D721Med (cell line): ENCODE results near the gene IL26.

Source experiments
- DNase-seq: peaks from one replicate; pipeline ENCODE4 v3.0.0; 2011; ENCODE audit warnings: low spot score; ENCODE audit not compliant: insufficient read length
- FAIRE-seq: peaks from 2 replicates; lab custom pipeline; 2011; peaks lifted over from hg19 to GRCh38; lab: Jason Lieb, UNC
- TF ChIP-seq, protein P1 (sequence below): IDR thresholded peaks from 2 replicates; pipeline ENCODE4 v1.5.1; 2012; ENCODE audit warnings: mild to moderate bottlenecking, control low read depth; ENCODE audit not compliant: insufficient read depth; ENCODE audit errors: missing control alignments

IL26 gene

DNA sequence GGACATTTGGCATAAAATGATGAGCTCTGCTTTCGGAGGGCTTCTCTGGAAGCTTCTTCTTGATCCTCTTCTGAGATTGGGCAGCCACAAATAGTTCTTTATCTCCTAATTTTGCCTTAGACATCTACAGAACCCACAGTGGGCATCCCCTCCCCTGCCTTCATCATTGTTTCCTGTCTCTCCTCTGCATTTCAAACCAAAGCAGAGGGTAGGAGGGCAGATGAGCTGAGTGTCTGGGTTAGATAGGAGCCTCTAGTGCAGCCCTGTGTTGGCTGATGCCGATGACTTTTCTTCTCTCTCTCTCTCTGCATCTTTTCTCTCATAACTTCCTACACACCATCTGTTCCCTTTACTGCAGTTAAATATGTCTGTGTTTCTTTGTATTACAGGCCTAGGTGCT lies 8.5 kb upstream of the IL26 start:
- TF ChIP-seq, protein P1, sequence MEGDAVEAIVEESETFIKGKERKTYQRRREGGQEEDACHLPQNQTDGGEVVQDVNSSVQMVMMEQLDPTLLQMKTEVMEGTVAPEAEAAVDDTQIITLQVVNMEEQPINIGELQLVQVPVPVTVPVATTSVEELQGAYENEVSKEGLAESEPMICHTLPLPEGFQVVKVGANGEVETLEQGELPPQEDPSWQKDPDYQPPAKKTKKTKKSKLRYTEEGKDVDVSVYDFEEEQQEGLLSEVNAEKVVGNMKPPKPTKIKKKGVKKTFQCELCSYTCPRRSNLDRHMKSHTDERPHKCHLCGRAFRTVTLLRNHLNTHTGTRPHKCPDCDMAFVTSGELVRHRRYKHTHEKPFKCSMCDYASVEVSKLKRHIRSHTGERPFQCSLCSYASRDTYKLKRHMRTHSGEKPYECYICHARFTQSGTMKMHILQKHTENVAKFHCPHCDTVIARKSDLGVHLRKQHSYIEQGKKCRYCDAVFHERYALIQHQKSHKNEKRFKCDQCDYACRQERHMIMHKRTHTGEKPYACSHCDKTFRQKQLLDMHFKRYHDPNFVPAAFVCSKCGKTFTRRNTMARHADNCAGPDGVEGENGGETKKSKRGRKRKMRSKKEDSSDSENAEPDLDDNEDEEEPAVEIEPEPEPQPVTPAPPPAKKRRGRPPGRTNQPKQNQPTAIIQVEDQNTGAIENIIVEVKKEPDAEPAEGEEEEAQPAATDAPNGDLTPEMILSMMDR: no peak
- DNase-seq: no peak
- FAIRE-seq: no peak

DNA sequence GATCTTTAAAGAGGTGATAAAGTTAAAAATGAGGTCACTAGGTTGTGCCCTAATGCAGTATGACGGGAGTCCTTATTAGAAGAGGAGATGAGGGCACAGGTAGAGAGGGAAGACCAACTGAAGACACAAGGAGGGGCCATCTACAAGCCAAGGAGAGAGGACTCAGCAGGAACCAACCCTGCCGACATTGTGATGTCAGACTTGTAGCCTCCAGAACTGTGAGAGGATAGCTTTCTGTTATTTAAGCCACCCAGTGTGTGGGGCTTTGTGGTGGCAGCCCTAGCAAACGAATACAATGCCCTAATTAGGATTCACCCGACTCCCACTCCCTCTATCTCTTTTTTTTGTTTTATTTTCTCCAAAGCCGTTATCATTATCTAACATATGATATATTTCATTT lies 7.9 kb upstream of the IL26 start:
- no peak for FAIRE-seq
- no peak for DNase-seq
- TF ChIP-seq, protein P1: no peak

DNA sequence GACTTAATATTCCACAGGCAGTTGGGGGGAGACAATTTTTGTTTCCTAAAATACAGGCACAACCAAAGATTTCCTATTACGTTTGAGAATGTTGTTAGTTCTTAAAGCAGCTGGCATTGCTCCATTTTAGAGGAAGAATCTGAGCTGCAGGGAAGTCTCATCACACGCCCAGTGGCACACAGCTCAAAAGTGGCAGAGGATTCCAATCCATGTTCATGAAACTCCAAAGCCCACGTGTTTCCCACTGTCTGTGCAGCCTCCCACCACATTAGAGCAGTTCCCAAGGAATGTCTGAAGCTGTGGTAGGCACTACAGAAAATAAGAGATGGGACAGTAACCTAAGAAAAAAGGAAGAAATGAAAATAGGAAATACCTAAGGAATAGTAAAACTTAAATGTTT lies 6.1 kb upstream of the IL26 start:
- TF ChIP-seq, protein P1: no peak
- DNase-seq: no peak
- FAIRE-seq: no peak

DNA sequence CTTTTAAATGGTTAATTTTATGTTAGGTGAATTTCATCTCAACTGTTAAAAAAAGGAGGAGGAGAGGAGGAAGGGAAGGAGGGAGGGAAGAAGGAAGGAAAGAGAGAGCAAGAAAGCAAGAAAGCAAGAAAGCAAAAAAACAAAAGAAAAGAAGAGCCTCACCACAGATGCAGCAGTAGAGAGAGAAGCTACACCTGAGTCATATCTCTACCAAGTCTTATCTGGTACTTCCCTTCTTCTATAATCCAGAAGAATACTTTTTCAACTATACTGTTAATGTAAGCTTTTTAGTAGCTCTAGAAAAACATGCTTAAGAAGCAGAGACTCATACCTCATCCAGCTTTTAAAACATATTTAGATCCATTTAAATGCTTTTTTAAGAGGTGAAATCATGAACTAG lies 5.6 kb upstream of the IL26 start:
- FAIRE-seq (no peak), DNase-seq (no peak)
- TF ChIP-seq, protein P1: no peak

DNA sequence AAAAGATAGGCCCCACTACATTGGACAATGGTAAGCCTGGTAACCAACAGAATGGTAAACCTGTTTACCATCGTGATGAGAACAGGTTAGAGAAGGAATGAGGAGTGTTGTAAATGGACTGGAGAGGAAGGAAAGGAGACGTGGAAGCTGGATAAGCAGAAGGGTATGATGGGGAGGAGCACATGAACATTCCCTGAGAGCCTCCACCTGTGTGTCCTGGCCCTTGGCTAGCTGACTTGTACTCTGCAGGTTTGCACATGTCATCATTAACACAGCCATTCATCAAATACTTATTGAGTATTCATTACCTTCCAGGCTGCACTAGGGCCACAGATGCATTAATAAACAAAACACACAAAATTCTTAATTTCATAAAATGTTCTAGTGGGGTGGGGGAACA lies 4.3 kb upstream of the IL26 start:
- DNase-seq (no peak), FAIRE-seq (no peak)
- TF ChIP-seq, protein P1: no peak

DNA sequence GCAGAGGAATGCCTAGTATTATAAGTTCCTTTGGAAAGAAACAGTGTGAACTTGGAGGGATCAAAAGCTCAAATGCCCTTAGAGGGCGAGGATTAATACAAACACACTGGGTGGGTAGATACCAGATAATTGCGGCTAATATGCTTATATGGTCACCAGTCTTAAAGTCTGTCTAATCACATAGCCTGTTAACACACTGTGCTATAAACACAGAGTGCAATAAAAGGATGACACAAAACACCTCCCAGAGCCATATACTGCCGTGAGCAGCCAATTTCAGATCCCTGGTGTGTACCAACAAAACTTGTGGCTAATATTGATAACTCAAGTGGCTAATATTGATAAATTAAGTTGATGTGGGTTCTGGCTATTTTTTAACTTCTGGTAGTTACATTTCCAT lies 1.7 kb upstream of the IL26 start:
- peak; percentile 92 for FAIRE-seq
- TF ChIP-seq, protein P1: no peak
- no peak for DNase-seq

DNA sequence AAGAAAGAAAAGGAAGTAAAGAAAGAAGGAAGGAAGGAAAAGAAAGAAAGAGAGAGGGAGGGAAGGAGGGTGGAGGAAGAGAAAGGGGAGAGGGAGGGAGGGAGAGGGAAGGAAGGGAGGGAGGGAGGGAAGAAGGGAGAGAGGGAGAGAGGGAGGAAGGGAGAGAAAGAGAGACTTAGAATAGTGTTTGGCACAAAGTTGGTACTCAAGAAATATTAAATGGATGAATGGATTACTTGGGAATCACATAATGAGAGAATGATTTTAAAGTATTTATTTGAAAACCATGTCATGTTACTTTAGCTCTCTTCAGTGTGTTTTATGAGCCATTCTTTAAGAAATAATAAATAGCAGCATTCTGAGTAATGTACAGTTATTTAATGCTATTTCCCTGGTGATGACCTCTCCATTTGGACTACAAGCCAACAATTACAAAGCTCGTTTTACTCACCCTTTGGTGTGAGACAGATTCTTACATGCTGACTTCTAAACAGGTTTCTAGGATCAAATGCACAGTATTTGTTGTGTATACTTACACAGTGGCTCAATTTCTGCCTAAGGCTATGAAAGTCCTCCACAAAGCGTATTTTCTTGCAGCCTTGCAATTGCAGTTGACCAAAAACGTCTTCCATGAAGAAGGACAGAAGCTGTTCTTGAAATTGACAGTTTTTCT lies 861 bp downstream of the IL26 start:
- no peak for FAIRE-seq
- DNase-seq: no peak
- TF ChIP-seq, protein P1: no peak
